HEK293 (cell line): ENCODE data around the gene MYO7B.

Source experiments
- CTCF ChIA-PET: fragments of 350-600 bp; formaldehyde crosslinking; extraction: SDS; loops from one replicate; lab custom pipeline; 2021; ENCODE audit warnings: antibody characterized with exemption; lab: Yijun Ruan, JAX
- POLR2A ChIA-PET: fragments of 300-600 bp; formaldehyde crosslinking; extraction: SDS; loops from one replicate; lab custom pipeline; 2020; ENCODE audit warnings: antibody characterized with exemption, inconsistent platforms; lab: Yijun Ruan, JAX
- H3K27ac ChIP-seq: fragments of 200-500 bp; sonication (Bioruptor generic); 2 replicates; pipeline ENCODE4 v1.5.1; 2014; ENCODE audit warnings: low read depth, low read length, control low read depth, inconsistent platforms; ENCODE audit errors: extremely low read depth
- H3K36me3 ChIP-seq, 2 experiments: fragments of 200-500 bp in 1 of 2; sonication (Bioruptor generic) in 1 of 2; 1 replicate in 1 of 2; 2 replicates in 1 of 2; pipeline ENCODE4 v1.5.1; 2014 to 2017; ENCODE audit warnings: inconsistent platforms in 2 of 2, low read length in 2 of 2; ENCODE audit not compliant: control insufficient read depth in 2 of 2, insufficient read depth in 1 of 2
- H3K4me1 ChIP-seq: fragments of 200-500 bp; sonication (Bioruptor generic); 2 replicates; pipeline ENCODE4 v1.5.1; 2014; ENCODE audit warnings: mild to moderate bottlenecking, low read length, inconsistent platforms; ENCODE audit not compliant: control insufficient read depth, insufficient read depth
- H3K4me3 ChIP-seq: 2 replicates; pipeline ENCODE4 v1.5.1; 2011; ENCODE audit warnings: low read depth, mild to moderate bottlenecking, control low read depth, low read length, moderate library complexity
- H3K9me3 ChIP-seq: fragments of 200-500 bp; sonication (Bioruptor generic); 2 replicates; pipeline ENCODE4 v1.5.1; 2014; ENCODE audit warnings: low read depth, low read length, inconsistent platforms; ENCODE audit not compliant: control insufficient read depth, insufficient read depth
- EGR2 ChIP-seq: fragments of 450-650 bp; formaldehyde crosslinking; IDR thresholded peaks from 2 replicates; pipeline ENCODE4 v1.5.1; 2016; ENCODE audit warnings: low read depth, missing biosample characterization, missing genetic modification characterization
- MYNN ChIP-seq: fragments of 450-650 bp; formaldehyde crosslinking; IDR thresholded peaks from 2 replicates; pipeline ENCODE4 v1.5.1; 2016; ENCODE audit warnings: missing biosample characterization, missing genetic modification characterization, borderline replicate concordance
- OVOL3 ChIP-seq: fragments of 450-650 bp; formaldehyde crosslinking; IDR thresholded peaks from 2 replicates; pipeline ENCODE4 v1.5.1; 2016; ENCODE audit warnings: missing biosample characterization, missing genetic modification characterization
- SALL2 ChIP-seq: fragments of 450-650 bp; formaldehyde crosslinking; IDR thresholded peaks from 2 replicates; pipeline ENCODE4 v1.5.0; 2017; ENCODE audit warnings: missing biosample characterization, mild to moderate bottlenecking, missing genetic modification characterization, borderline replicate concordance
- SCRT1 ChIP-seq: fragments of 450-650 bp; formaldehyde crosslinking; IDR thresholded peaks from 2 replicates; pipeline ENCODE4 v1.5.1; 2016; ENCODE audit warnings: missing biosample characterization, missing genetic modification characterization, borderline replicate concordance
- TRIM28 ChIP-seq: IDR thresholded peaks from 2 replicates; pipeline ENCODE4 v1.6.1; 2011; ENCODE audit warnings: low read length, control low read depth, borderline replicate concordance
- WT1 ChIP-seq: fragments of 450-650 bp; formaldehyde crosslinking; IDR thresholded peaks from 2 replicates; pipeline ENCODE4 v1.5.1; 2016; ENCODE audit warnings: missing biosample characterization, missing genetic modification characterization
- ZBTB21 ChIP-seq: fragments of 450-650 bp; formaldehyde crosslinking; IDR thresholded peaks from 2 replicates; pipeline ENCODE4 v1.5.1; 2017; ENCODE audit warnings: missing biosample characterization, missing genetic modification characterization
- ZFP37 ChIP-seq: fragments of 450-650 bp; formaldehyde crosslinking; IDR thresholded peaks from 2 replicates; pipeline ENCODE4 v1.5.1; 2016; ENCODE audit warnings: missing biosample characterization, missing genetic modification characterization
- ZFP41 ChIP-seq: fragments of 450-650 bp; formaldehyde crosslinking; IDR thresholded peaks from 2 replicates; pipeline ENCODE4 v1.5.1; 2016; ENCODE audit warnings: missing biosample characterization, missing genetic modification characterization, borderline replicate concordance
- ZNF221 ChIP-seq: fragments of 450-650 bp; formaldehyde crosslinking; IDR thresholded peaks from 2 replicates; pipeline ENCODE4 v1.5.1; 2017; ENCODE audit warnings: missing biosample characterization, missing genetic modification characterization, borderline replicate concordance
- ZNF239 ChIP-seq: fragments of 450-650 bp; formaldehyde crosslinking; IDR thresholded peaks from 2 replicates; pipeline ENCODE4 v1.5.1; 2016; ENCODE audit warnings: missing biosample characterization, missing genetic modification characterization
- ZNF24 ChIP-seq: fragments of 450-650 bp; formaldehyde crosslinking; IDR thresholded peaks from 2 replicates; pipeline ENCODE4 v1.5.1; 2016; ENCODE audit warnings: missing biosample characterization, missing genetic modification characterization
- ZNF248 ChIP-seq: fragments of 450-650 bp; formaldehyde crosslinking; IDR thresholded peaks from 2 replicates; pipeline ENCODE4 v1.5.1; 2017; ENCODE audit warnings: missing biosample characterization, missing genetic modification characterization
- ZNF266 ChIP-seq: fragments of 450-650 bp; formaldehyde crosslinking; IDR thresholded peaks from 2 replicates; pipeline ENCODE4 v1.5.1; 2016; ENCODE audit warnings: missing biosample characterization, missing genetic modification characterization, low read depth
- ZNF274 ChIP-seq, 2 experiments: fragments of 200-500 bp in 1 of 2; fragments of 450-650 bp in 1 of 2; sonication (Bioruptor generic) in 1 of 2; formaldehyde crosslinking in 1 of 2; IDR thresholded peaks; 2 replicates each; pipeline versions ENCODE4 v1.5.1 to v1.6.1; 2014 to 2016; ENCODE audit warnings: borderline replicate concordance in 1 of 2, inconsistent platforms in 1 of 2, low read length in 1 of 2, missing biosample characterization in 1 of 2, missing genetic modification characterization in 1 of 2
- ZNF302 ChIP-seq: fragments of 450-650 bp; formaldehyde crosslinking; IDR thresholded peaks from 2 replicates; pipeline ENCODE4 v1.5.1; 2016; ENCODE audit warnings: missing biosample characterization, missing genetic modification characterization, low read depth
- ZNF350 ChIP-seq: fragments of 450-650 bp; formaldehyde crosslinking; IDR thresholded peaks from 2 replicates; pipeline ENCODE4 v1.5.0; 2017; ENCODE audit warnings: missing biosample characterization, mild to moderate bottlenecking, missing genetic modification characterization
- ZNF473 ChIP-seq: fragments of 450-650 bp; formaldehyde crosslinking; IDR thresholded peaks from 2 replicates; pipeline ENCODE4 v1.5.1; 2017; ENCODE audit warnings: missing biosample characterization, missing genetic modification characterization
- ZNF514 ChIP-seq: fragments of 450-650 bp; formaldehyde crosslinking; IDR thresholded peaks from 2 replicates; pipeline ENCODE4 v1.5.1; 2016; ENCODE audit warnings: missing biosample characterization, missing genetic modification characterization
- ZNF544 ChIP-seq: fragments of 450-650 bp; formaldehyde crosslinking; IDR thresholded peaks from 2 replicates; pipeline ENCODE4 v1.5.0; 2017; ENCODE audit warnings: missing biosample characterization, missing genetic modification characterization
- ZNF549 ChIP-seq: fragments of 450-650 bp; IDR thresholded peaks from 2 replicates; pipeline ENCODE4 v1.5.1; 2018; ENCODE audit warnings: missing biosample characterization, missing genetic modification characterization, mild to moderate bottlenecking, inconsistent platforms, moderate library complexity
- ZNF555 ChIP-seq: fragments of 450-650 bp; formaldehyde crosslinking; conservative IDR thresholded peaks from 2 replicates; pipeline ENCODE4 v1.5.1; 2017; ENCODE audit warnings: missing biosample characterization, mild to moderate bottlenecking, missing genetic modification characterization, inconsistent platforms
- ZNF560 ChIP-seq: fragments of 450-650 bp; formaldehyde crosslinking; IDR thresholded peaks from 2 replicates; pipeline ENCODE4 v1.5.1; 2017; ENCODE audit warnings: missing biosample characterization, missing genetic modification characterization, borderline replicate concordance
- ZNF571 ChIP-seq: fragments of 450-650 bp; formaldehyde crosslinking; IDR thresholded peaks from 2 replicates; pipeline ENCODE4 v1.5.0; 2017; ENCODE audit warnings: missing biosample characterization, missing genetic modification characterization
- ZNF664 ChIP-seq: fragments of 450-650 bp; formaldehyde crosslinking; IDR thresholded peaks from 2 replicates; pipeline ENCODE4 v1.5.1; 2016; ENCODE audit warnings: missing biosample characterization, missing genetic modification characterization
- ZNF747 ChIP-seq: fragments of 450-650 bp; formaldehyde crosslinking; IDR thresholded peaks from 2 replicates; pipeline ENCODE4 v1.5.1; 2016; ENCODE audit warnings: missing biosample characterization, missing genetic modification characterization
- ZNF792 ChIP-seq: fragments of 450-650 bp; formaldehyde crosslinking; IDR thresholded peaks from 2 replicates; pipeline ENCODE4 v1.5.1; 2016; ENCODE audit warnings: missing biosample characterization, missing genetic modification characterization
- ZNF830 ChIP-seq: fragments of 450-650 bp; IDR thresholded peaks from 2 replicates; pipeline ENCODE4 v1.5.0; 2018; ENCODE audit warnings: missing biosample characterization, missing genetic modification characterization, low read depth, mild to moderate bottlenecking, moderate library complexity
- TF ChIP-seq, protein P1 (sequence below): fragments of 450-650 bp; IDR thresholded peaks from 2 replicates; pipeline ENCODE4 v1.5.1; 2018; ENCODE audit warnings: missing biosample characterization, mild to moderate bottlenecking, missing genetic modification characterization

MYO7B gene

GRCh38 chr2:127614246-127614645, 78.8 kb downstream of the MYO7B start (continued):
- TF ChIP-seq ZNF221 (tag by site-specific recombination): no peak
- no peak for TF ChIP-seq TRIM28
- no peak for TF ChIP-seq ZNF747 (tag by site-specific recombination)
- TF ChIP-seq, protein P1, sequence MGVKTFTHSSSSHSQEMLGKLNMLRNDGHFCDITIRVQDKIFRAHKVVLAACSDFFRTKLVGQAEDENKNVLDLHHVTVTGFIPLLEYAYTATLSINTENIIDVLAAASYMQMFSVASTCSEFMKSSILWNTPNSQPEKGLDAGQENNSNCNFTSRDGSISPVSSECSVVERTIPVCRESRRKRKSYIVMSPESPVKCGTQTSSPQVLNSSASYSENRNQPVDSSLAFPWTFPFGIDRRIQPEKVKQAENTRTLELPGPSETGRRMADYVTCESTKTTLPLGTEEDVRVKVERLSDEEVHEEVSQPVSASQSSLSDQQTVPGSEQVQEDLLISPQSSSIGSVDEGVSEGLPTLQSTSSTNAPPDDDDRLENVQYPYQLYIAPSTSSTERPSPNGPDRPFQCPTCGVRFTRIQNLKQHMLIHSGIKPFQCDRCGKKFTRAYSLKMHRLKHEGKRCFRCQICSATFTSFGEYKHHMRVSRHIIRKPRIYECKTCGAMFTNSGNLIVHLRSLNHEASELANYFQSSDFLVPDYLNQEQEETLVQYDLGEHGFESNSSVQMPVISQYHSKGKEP (tag by site-specific recombination): no peak
- no peak for TF ChIP-seq ZBTB21
- no peak for TF ChIP-seq ZNF274 (IDR thresholded peaks at IDR 0.05; ENCODE audit: low read length)
- TF ChIP-seq ZNF274 (tag by site-specific recombination; IDR thresholded peaks at IDR 0.05; ENCODE audit: borderline replicate concordance): no peak
- TF ChIP-seq ZNF266 (tag by site-specific recombination): no peak
- no peak for TF ChIP-seq ZNF571
- TF ChIP-seq ZNF555 (tag by site-specific recombination): no peak
- no peak for TF ChIP-seq ZNF830
- TF ChIP-seq ZNF350 (tag by site-specific recombination): no peak
- TF ChIP-seq, all 188 proteins: peak for 0

DNA sequence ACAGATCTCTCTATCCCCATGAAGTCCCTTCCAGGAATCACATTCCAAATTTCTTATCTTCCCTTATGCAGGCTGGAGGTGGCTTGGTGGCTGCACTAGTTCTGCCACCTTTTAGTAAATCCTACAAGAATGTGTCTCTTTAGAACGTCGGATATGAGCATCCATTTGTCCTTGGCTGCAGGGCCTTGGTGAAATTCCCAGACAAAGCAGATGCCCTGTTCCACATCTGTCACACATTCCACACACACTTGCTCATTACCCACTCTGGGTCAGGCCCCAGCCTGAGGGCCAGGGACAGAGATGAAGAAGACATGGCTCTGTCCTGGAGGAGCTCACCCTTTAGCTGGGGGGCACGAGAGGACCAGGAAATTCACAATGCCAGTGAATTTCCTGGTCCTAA, 79.2 kb downstream of the MYO7B start:
- Histone ChIP-seq H3K9me3 (peaks cover 3% of the 10 kb centered on the region; the same call in 1 of the 2 replicates), H3K4me1 (no peaks in the 10 kb centered on the region), H3K27ac (no peak overlapping the region), H3K36me3 (no peaks in the 10 kb centered on the region), H3K4me3 (no peak overlapping the region)
- no peak for TF ChIP-seq ZNF473 (tag by site-specific recombination)
- TF ChIP-seq ZNF664 (tag by site-specific recombination): no peak
- TF ChIP-seq MYNN: no peak
- TF ChIP-seq EGR2 (tag by site-specific recombination): no peak
- TF ChIP-seq ZFP37: no peak
- TF ChIP-seq WT1 (tag by site-specific recombination): no peak
- TF ChIP-seq ZNF792 (tag by site-specific recombination): no peak
- no peak for TF ChIP-seq ZNF560 (tag by site-specific recombination)
- TF ChIP-seq ZNF239: no peak
- no peak for TF ChIP-seq SCRT1 (tag by site-specific recombination)
- TF ChIP-seq ZNF549: no peak
- TF ChIP-seq ZNF248 (tag by site-specific recombination): no peak
- TF ChIP-seq ZNF24 (tag by site-specific recombination): no peak
- TF ChIP-seq OVOL3: no peak
- TF ChIP-seq SALL2 (tag by site-specific recombination): no peak
- no peak for TF ChIP-seq ZNF302 (tag by site-specific recombination)
- TF ChIP-seq ZFP41 (tag by site-specific recombination): no peak
- TF ChIP-seq ZNF514 (tag by site-specific recombination): no peak
- no peak for TF ChIP-seq ZNF544
- ChIA-PET POLR2A (no interaction called here), CTCF (interaction anchor here (0.6 kb wide), 1 partner anchor 24 kb away, joined by 3 read pairs; no protein-coding TSS in a partner anchor)
